ENCODE data around the gene IL17RA.

The IL17RA gene

DNA sequence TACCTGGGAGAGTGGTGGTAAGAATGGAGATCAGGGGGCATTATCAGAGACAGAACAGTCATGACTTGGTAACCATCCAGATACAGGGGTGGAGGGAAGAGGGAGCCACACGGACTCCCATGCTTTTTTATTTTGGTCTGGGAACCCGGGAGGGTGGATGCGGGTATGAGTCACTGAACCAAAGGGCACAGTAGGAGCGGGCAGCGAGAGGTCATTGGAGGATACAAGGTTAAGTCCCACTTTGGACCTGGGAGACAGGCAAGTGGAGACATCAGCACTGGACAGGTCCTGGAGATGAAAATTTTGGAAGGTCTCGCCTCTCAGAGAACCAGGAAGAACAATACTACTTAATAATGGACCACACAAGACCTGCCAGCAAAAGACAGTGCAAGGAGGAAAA, 67.5 kb downstream of the IL17RA start:
- H3F3A ChIP-seq (ENCODE audit: low read depth) = no peaks in the 10 kb centered on the region
- H4K20me1 ChIP-seq (ENCODE audit: insufficient read depth, low read length, poor library complexity, severe bottlenecking) = peaks cover 54% of the 10 kb centered on the region
- H3K9me3 ChIP-seq (ENCODE audit: insufficient read depth, low read depth, low read length) = no peaks in the 10 kb centered on the region
- H3K4me2 ChIP-seq (ENCODE audit: low read depth, low read length, poor library complexity, severe bottlenecking) = peak overlapping the region; percentile 64
- H3K4me1 ChIP-seq (ENCODE audit: insufficient read depth, low read length, poor library complexity, severe bottlenecking) = peaks cover 41% of the 10 kb centered on the region
- no peak overlapping the region for H3K4me3 ChIP-seq (ENCODE audit: low read length, poor library complexity, severe bottlenecking)
- H2AFZ ChIP-seq (ENCODE audit: low read length) = no peak overlapping the region
- H3K9me2 ChIP-seq (replicated peaks; ENCODE audit: low read depth, low read length) = no peaks in the 10 kb centered on the region
- no peak overlapping the region for H3K9ac ChIP-seq (ENCODE audit: low read depth, low read length, poor library complexity, severe bottlenecking)
- no peaks in the 10 kb centered on the region for H3K27me3 ChIP-seq (ENCODE audit: insufficient read depth, low read length, poor library complexity, severe bottlenecking)
- peaks cover 98% of the 10 kb centered on the region for H3K79me2 ChIP-seq (ENCODE audit: insufficient read depth, low read length)
- TF ChIP-seq EZH2phosphoT487 (IDR thresholded peaks at IDR 0.05; ENCODE audit: borderline replicate concordance) = no peak
- no peak for TF ChIP-seq CTCF (conservative IDR thresholded peaks at IDR 0.05; ENCODE audit: low read length)
- peaks cover 21% of the 10 kb centered on the region; the same call in 1 of the 2 replicates for H3K36me3 ChIP-seq (ENCODE audit: insufficient read depth, low read length)

DNA sequence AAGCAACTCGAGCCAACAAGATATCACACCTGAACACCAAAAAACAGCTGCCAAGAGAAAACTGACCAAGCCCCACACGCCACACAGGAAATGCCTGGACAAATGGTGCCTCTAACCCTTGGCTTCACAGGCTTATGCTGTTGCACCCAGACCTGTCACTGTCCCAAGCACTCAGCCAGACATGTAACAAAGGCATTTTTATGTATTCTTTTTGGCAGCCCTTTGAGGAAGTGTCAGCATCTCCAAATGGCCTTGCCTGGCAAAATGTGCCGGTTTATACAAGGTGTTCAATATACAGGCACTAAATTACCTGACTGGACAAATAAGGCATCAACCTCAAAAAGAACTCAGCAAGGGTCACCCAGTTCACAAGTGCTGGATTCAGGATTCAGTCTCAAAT, 68.2 kb downstream of the IL17RA start:
- Histone ChIP-seq H4K20me1 (ENCODE audit: insufficient read depth, low read length, poor library complexity, severe bottlenecking) (peaks cover 59% of the 10 kb centered on the region), H3K4me2 (ENCODE audit: low read depth, low read length, poor library complexity, severe bottlenecking) (peak overlapping the region; percentile 64), H3K9me2 (replicated peaks; ENCODE audit: low read depth, low read length) (no peaks in the 10 kb centered on the region), H3F3A (ENCODE audit: low read depth) (no peaks in the 10 kb centered on the region), H3K4me1 (ENCODE audit: insufficient read depth, low read length, poor library complexity, severe bottlenecking) (peaks cover 47% of the 10 kb centered on the region), H2AFZ (ENCODE audit: low read length) (no peak overlapping the region), H3K27me3 (ENCODE audit: insufficient read depth, low read length, poor library complexity, severe bottlenecking) (no peaks in the 10 kb centered on the region), H3K79me2 (ENCODE audit: insufficient read depth, low read length) (peaks cover 98% of the 10 kb centered on the region), H3K4me3 (ENCODE audit: low read length, poor library complexity, severe bottlenecking) (peak overlapping the region; percentile 29), H3K36me3 (ENCODE audit: insufficient read depth, low read length) (peaks cover 15% of the 10 kb centered on the region; the same call in 1 of the 2 replicates), H3K9ac (ENCODE audit: low read depth, low read length, poor library complexity, severe bottlenecking) (no peak overlapping the region), H3K9me3 (ENCODE audit: insufficient read depth, low read depth, low read length) (no peaks in the 10 kb centered on the region)
- TF ChIP-seq CTCF (conservative IDR thresholded peaks at IDR 0.05; ENCODE audit: low read length) (no peak), EZH2phosphoT487 (IDR thresholded peaks at IDR 0.05; ENCODE audit: borderline replicate concordance) (no peak)

GRCh38 chr22:17155941-17156340, 71.1 kb downstream of the IL17RA start:
- peaks cover 78% of the 10 kb centered on the region for H3K79me2 ChIP-seq (ENCODE audit: insufficient read depth, low read length)
- H2AFZ ChIP-seq (ENCODE audit: low read length) = no peak overlapping the region
- peaks cover 51% of the 10 kb centered on the region for H4K20me1 ChIP-seq (ENCODE audit: insufficient read depth, low read length, poor library complexity, severe bottlenecking)
- H3K36me3 ChIP-seq (ENCODE audit: insufficient read depth, low read length) = no peaks in the 10 kb centered on the region
- peaks cover 42% of the 10 kb centered on the region for H3K4me1 ChIP-seq (ENCODE audit: insufficient read depth, low read length, poor library complexity, severe bottlenecking)
- no peaks in the 10 kb centered on the region for H3F3A ChIP-seq (ENCODE audit: low read depth)
- no peak overlapping the region for H3K9ac ChIP-seq (ENCODE audit: low read depth, low read length, poor library complexity, severe bottlenecking)
- TF ChIP-seq CTCF (conservative IDR thresholded peaks at IDR 0.05; ENCODE audit: low read length) (peak; percentile 32), EZH2phosphoT487 (IDR thresholded peaks at IDR 0.05; ENCODE audit: borderline replicate concordance) (no peak)
- H3K4me3 ChIP-seq (ENCODE audit: low read length, poor library complexity, severe bottlenecking) = peak overlapping the region; percentile 78
- H3K9me2 ChIP-seq (replicated peaks; ENCODE audit: low read depth, low read length) = no peaks in the 10 kb centered on the region
- no peaks in the 10 kb centered on the region for H3K27me3 ChIP-seq (ENCODE audit: insufficient read depth, low read length, poor library complexity, severe bottlenecking)
- H3K9me3 ChIP-seq (ENCODE audit: insufficient read depth, low read depth, low read length) = no peaks in the 10 kb centered on the region
- H3K4me2 ChIP-seq (ENCODE audit: low read depth, low read length, poor library complexity, severe bottlenecking) = peak overlapping the region; percentile 79
